HG02852 (cell line): Measurements from ENCODE around the gene NARF.
A peak's percentile ranks its signal among the peaks of the same experiment; 100 is the strongest.
"Not testable (repeated sequence)": the region's sequence is repeated elsewhere in the genome, so short reads cannot be mapped to it uniquely, and the experiment has no call there.

ENCODE experiments used
- ATAC-seq: cut with Tn5 transposase; IDR thresholded peaks from one replicate; pipeline ENCODE4 v1.9.1; 2021; ENCODE audit warnings: mild to moderate bottlenecking, moderate library complexity; ENCODE audit not compliant: unreplicated experiment

Gene NARF

DNA sequence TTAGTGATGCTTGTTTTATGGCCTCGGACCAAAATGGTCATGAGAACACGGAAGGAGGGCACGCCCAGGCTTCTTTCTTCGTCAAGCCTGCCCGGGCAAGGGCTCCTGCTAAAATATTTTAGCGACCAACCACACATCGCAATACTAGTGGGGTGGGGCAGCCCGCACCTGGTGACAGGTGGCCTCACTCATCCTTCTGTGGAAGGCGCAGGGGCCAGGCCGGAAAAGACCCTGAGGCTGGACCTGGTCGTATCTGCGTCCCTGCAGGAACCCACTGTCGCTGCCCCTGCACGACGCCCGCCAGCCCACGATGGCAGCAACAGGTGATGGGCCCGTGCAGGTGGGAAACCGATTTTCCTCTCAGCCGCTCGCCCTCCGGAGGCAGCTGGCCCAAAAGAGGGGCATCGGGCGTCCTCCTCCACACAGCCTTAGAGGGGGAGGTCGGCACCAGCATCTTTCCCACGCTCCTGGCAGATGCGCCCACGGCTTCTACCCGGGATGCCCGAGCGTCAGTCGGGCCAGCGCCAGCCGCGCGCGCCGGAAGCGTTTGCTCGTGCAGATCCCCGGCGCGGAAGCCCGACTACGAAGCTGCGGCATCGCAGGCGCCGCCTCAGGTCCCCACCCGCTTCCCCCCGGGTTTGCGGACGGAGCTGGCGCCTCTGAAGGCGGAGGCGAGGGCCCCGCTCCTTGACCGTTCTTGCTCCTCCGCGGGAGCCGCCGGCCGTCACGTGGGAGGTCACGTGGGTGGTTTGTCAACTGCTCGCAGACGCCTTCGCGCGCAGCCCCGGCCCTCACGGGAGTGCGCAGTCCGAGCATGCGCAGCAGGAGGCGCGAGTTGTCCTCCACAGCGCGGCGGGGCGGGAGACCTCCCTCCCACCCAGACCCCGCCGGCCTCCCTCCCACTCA, 38.2 kb downstream of the NARF start:
- ATAC-seq = peak; percentile 58

DNA sequence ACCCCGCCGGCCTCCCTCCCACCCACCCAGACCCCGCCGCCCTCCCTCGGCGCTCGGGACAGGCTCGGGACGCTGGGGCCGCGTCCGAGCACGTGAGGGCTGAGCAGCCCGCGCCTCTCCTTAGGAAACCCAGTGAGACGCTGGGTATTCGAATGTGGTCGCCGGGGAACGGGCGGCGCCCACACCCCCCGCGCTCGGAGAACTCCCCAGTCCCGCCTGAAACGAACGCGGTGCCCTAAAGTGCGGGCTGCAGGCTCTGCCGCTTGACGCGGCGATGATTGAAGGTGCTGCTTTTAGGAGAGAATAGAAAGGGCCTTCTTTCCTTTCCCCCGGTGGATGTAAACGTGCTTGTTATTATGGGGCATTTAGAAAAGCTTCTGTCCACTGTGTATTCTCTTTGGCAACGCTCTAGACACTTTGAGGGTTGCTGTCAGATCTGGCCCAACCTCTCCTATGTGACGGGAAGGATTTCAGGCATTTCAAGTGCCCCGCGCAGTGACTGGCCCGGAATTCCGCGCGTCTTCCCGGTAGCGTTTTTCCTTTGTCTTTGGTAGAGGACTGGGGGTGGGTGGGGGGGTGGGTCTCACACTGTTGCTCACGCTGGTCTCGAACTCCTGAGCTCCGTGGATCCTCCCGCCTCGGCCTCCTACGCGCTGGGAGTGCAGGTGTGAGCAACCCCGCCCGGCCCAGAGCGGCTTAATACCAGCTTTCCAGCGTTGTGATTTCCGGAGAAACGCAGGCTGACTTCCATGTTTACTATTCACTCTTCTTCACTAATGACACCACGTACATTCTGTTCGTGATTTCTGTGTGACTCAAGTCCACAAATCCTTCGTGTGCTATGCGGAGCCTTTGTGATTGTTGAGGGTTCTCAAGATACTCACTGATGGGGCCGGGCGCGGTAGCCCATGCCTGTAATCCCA, 39.2 kb downstream of the NARF start:
- ATAC-seq = peak; percentile 6

DNA sequence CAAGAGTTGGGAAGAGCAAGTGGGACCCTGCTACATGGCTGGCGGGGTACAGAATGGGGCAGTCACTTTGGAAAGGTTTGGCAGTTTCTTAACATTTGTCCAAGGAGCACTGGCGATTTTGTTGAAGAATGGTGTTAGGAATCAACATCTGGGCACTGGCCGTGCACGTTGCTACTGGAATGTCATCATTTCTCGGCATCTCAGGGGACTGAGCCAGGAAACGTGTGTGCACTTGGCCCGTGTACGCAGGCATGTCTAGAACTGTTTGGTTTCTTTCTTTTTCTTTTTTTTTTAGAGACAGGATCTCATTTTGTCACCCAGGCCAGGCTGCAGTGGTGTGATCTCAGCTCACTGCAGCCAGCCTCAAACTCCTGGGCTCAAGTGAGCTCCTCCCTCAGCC, 43.7 kb downstream of the NARF start:
- ATAC-seq = no peak

DNA sequence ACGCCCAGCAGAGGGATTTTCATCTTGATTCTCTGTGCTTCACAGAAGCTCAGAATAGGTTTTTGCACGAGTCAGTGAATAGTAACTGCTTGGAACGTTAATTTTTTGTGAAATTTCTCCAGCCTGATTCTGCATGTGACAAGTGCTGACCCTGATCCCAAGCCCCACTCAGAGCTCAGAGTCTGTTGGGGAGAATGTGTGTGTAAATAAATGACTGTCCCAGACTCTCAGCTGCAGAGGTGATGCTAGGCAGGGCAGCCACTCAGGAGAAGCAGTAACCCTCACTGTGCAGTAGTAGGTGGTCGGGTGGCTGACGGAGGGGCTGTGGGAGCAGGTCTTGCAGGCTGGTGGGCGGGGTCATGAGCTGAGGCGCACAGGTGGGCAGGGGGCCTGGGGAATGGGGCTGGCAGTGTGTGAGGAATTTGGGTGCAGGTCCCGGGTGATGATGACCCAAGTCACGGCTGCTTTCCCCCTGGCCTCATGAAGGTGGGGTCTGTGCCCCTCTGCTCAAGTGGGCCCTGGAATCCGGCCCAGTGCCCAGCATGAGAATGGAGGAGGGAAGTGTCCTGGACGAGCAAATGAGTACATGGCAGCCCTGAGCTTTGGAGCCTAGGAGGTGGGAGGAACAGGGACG, 44.7 kb downstream of the NARF start:
- no peak for ATAC-seq

DNA sequence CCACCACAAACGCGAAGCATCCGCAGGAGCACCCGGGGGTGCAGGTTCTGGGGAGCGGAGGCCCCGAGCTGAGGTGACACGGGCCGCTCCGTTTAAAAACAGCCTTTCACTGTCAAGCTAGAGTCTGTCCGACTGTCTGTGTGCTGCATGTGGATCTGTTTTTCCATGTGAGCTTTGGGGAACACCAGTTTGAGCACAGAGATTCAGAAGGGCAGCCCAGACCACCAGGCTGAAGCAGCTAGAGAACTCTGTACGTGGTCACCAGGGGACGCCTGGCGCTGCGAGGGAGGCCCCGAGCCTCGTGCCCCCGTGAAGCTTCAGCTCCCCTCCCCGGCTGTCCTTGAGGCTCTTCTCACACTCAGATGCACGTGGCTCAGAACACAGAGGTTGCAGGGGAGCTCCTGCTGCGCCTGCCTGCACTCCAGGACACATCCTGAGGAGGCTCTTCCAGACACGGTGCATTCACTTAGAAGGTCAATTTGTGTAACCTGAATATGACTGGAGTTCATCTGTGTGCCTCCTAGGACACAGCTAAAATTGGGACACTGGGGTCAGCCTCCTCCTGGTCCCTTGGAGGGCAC, 45.3 kb downstream of the NARF start:
- ATAC-seq = no peak

DNA sequence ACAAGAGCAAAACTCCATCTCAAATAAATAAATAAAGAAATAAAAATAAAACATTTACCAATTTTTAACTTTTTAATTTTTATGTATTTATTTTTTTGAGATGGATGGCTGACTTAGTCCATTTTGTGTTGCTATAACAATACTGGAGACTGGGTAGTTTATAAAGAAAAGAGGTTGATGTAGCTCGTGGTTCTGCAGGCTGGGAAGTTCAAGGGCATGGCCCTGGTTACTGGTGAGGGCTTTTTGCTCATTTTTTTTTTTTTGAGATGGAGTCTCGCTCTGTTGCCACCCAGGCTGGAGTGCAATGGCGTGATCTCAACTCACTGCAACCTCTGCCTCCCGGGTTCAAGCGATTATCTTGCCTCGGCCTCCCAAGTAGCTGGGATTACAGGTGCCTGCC, 46.8 kb downstream of the NARF start:
- ATAC-seq = no peak

DNA sequence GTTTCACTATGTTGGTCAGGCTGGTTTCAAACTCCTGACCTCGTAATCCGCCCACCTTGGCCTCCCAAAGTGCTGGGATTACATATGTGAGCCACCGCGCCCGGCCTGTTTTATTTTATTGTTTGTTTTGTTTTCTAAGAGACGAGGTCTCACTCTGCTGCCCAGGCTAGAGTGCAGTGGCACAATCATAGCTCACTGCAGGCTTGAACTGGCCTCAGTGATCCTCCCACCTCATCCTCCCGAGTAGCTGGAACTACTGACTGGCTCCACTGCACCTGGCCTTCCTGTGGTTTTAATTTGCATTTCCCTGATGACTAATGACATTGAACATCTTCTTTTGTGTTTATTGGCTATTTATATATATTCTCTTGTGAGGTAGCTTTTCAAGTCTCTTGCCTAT, 47.9 kb downstream of the NARF start:
- ATAC-seq = peak; percentile 87

DNA sequence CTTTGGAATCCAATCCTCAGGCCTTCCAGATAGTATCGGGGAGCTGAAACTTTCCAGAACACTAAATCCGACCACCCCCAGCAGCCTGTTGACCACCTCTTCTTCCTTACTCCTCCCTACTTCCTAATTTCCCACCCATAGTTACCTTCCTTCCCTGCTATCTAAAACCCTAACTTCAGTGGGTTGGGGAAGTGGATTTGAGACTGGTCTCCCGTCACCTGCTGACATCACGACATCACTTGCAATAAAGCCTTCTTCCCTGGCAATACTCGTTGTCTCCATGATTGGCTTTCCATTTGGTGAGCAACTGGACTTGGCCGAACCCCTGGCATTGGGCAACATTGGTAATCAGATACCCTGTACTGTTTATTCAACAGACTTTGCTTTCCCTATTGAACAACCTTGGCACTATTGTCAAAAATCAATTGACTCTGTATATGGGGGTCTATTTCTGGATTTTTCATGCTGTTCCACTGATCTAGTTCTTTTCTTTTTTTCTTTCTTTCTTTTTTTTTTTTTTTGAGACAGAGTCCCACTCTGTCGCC, 49.2 kb downstream of the NARF start:
- ATAC-seq = no peak

DNA sequence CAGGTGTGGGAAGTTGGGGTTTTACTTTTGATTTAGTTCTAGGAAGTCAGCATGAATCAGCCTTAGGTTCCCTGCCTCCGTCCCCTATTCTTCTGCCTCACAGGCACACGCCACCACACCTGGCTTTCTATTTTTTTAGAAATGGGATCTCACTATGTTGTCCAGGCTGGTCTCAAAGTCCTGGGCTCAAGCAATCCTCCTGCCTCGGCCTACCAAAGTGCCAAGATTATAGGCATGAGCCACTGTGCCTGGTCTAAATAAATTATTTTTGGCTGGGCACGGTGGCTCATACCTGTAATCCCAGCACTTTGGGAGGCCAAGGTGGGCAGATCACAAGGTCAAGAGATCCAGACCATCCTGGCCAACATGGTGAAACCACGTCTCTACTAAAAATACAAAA, 53.1 kb downstream of the NARF start:
- not testable (repeated sequence) for ATAC-seq

DNA sequence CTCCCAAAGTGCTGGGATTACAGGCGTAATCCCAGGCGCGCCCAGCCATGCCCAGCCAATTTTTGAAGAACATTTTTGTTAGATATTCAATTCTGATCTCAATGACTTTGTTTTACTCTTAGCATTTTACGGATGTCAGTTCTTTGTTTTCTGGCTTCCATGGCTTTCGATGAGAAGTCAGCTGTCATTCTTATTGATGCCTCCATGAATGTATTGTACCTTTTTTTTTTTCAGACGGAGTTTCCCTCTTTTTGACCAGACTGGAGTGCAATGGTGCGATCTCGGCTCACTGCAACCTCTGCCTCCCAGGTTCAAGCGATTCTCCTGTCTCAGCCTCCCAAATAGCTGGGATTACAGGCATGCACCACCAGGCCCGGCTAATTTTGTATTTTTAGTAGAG, 55.3 kb downstream of the NARF start:
- ATAC-seq = not testable (repeated sequence)

DNA sequence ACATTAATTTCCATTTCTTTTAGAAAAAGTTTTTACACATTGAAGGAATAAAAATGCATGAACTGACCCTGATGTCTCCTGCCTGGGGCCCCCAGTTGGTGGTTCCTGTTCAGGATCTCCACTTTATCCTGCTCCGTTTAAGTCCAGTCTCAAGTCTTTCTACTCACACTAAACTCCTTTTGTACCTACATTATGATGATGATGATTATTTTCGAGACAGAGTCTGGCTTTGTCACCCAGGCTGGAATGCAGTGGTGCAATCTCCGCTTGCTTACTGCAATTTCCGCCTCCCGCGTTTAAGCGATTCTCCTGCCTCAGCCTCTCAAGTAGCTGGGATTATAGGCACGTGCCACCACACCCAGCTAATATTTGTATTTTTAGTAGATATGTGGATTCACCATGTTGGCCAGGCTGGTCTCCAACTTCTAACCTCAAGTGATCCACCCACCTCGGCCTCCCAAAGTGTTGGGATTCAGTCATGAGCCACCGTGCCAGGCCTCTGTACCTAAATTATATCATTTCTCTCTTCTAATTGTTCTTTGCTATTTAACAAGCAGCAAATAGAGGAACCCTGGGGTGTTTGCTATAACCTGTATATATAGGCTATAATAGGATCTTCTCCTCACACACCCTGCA, 58.8 kb downstream of the NARF start:
- ATAC-seq = no peak

DNA sequence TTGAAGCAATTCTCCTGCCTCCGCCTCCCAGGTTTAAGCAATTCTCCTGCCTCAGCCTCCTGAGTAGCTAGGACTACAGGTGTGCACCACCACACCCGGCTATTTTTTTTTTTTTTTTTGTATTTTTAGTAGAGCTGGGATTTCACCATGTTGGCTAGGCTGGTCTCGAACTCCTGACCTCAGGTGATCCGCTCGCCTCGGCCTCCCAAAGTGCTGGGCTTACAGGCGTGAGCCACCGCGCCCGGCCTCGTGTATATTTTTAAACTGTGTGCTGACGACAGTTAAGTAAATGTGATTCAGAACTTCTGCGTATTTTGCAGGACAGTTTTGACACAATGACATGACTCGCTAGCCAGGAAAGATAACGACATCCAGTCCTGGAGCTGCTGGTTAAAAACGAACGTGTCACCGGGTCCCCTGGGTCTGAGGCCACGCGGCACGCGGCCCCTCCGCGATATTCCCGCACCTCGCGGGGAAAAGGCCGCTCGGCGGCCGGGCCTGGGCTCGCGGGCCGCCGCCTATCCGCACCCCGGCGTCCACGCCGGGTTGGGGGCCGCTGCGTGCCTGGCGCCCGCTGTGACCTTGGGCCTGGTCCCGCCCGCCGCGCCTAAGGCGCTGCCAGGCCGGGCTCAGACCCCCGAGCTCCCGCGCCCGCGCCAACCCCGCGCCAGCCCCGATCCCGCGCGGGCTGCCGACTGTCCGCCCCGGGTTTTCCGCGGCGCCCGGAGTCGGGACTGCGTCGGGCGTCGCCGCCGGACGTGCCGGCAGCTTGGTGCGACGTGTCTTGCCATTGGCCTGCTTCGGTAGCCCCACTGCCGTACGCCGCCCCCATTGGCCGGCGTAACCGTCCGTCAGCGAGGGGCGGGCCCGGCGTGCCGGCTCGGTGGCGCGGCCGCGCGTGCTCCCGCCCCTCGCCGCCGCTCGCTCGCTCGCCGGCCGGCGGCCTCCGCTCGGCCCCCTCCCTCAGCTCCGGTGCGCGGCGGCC, 60.6 kb downstream of the NARF start, which contains the start of gene FOXK2:
Gene FOXK2 (plus strand): TSS at position 907 of the 985 bp plus-strand sequence. CDS start 157 bp downstream, outside the sequence.
- ATAC-seq = peak; percentile 89

DNA sequence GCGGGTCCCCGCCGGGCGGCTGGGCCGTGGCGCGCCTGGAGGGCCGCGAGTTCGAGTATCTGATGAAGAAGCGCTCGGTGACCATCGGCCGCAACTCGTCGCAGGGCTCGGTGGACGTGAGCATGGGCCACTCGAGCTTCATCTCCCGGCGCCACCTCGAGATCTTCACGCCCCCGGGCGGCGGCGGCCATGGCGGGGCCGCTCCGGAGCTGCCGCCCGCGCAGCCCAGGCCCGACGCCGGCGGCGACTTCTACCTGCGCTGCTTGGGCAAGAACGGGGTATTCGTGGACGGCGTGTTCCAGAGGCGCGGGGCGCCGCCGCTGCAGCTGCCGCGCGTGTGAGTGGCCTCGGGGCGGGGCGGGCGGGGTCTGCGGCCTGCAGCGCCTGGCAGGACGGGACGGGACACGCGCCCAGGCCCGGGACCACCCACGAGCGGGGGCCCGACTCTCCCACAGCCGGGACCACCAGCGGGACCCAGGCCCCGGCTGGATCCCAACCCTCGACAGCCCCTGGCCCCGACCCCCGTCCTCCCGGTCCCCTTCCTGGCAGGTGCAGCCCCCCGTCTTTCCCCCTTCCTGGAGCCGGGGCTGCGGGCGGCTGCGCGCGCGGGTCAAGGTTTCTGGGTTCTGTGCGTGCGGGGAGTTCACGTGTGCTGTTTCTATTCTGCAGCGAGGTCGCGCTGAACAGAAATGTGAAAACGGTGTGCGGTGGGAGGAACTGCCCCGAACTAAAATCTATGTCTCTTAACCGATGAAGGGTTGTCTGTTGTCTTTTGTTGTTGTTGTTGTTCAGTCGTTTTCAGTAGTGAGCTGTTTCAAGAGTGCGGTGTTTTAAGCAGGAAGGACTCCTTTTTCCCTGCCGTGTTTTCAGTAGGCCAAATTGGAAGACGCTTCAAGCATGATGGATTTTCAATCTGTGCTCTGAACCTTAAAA, 61.7 kb downstream of the NARF start:
- peak; percentile 23 for ATAC-seq

DNA sequence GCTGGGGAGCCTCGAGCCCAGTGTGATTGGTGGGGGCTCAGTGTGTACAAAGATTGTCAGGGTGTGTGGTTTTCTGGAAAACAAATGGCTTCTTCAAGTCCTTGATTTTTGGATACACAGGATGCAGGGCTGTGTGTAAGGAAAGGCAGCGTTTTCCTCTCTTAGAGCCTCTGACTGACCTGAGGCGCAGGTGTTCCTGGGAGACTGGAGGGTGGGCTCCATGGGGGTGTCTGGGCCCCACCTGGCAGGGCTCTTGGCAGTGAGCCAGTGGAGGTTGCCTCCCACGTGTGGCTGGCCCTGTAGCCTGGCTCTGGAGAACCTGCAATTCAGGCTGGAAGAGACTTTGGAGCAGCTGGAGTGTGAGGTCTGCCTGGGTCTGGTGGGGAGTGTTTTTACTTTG, 66.0 kb downstream of the NARF start:
- no peak for ATAC-seq

DNA sequence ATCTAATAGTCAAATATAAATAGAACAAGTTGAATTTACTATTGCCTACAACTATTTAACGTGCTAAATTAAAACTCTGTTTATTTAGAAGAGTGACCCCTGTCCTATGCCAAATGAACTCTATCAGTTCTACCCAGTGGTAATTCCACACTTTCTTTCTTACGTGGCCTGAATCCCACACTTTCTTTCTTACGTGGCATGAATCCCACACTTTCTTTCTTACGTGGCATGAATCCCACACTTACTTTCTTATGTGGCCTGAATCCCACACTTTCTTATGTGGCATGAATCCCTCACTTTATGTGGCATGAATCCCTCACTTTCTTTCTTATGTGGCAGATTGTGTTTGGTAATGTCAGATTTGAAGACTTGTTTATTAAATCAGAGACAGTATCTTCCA, 67.2 kb downstream of the NARF start:
- no peak for ATAC-seq

DNA sequence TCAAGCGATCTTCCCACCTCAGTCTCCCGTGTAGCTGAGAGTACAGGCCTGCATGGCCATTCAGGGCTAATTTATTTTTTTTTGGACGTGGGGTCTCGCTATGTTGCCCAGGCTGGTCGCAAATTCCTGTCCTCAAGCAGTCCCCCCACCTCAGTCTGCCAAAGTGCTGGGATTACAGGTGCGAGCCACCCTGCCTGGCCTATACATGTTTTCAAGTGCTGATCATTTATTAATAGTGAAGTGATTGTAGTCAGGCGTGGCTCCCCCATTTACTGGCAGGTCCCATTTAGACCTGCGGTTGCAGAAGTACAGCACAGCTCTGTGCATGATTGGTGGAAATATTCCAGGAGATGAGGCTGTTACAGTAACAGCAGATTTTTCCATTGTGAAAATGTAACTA, 69.4 kb downstream of the NARF start:
- ATAC-seq = no peak

DNA sequence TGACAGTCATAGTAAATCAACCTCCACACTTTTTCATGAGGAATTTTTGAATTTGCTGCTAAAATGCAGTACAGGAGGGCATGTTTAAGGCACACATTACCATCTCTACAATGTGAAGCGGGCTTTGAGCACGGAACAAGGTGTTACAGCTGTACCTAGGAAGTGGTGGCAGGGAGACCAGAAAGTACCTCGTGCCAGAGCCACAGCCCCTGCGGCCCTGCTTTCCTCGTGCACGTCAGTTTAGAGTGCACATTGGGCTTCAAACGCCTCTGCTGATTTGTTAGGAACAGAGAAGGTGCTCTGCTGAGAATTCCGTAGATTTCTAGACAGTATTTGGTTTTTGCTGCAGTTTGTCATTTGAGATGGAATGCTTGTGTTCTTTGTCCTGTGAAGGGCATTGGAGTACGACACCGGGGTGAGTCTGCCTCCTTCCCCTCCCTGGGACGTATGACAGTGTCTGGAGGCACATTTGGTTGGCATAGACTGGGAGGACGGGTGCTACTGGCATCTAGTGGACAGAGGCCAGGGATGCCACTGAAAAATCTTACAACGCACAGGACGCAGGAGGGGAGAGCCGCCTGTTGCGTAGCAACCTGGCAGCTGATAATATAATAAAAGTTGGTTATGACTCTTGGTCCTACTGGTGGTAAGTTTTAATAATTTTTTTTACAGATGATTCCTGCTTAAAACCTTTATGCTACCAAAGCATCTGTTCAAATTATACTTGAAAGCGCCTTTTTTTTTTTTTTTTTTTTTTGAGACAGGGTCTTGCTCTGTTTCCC, 70.1 kb downstream of the NARF start:
- ATAC-seq = no peak
